Measurements from ENCODE around the gene MED22.

MED22 gene

GRCh38 chr9:133333566-133333965 lies 14.4 kb downstream of the MED22 start:
- Mint-ChIP-seq H3K4me3 (peak overlapping the region; percentile 31 to 60 (median 48)), H3K27me3 (ENCODE audit: low read depth) (no peaks in the 10 kb centered on the region), H3K36me3 (ENCODE audit: low read depth) (peaks cover 46% of the 10 kb centered on the region)

GRCh38 chr9:133333011-133333410 lies 14.9 kb downstream of the MED22 start:
- Mint-ChIP-seq H3K36me3 (ENCODE audit: low read depth) (peaks cover 49% of the 10 kb centered on the region), H3K4me3 (peak overlapping the region; percentile 31 to 48 (median 39)), H3K9me3 (no peaks in the 10 kb centered on the region), H3K27me3 (ENCODE audit: low read depth) (no peaks in the 10 kb centered on the region), H3K4me1 (peaks cover 14% of the 10 kb centered on the region), H3K27ac (no peak overlapping the region)
- TF ChIP-seq CTCF (IDR thresholded peaks at IDR 0.05; ENCODE audit: unreplicated experiment in 3 of 3): no peak

More at GRCh38 chr9:133333566-133333965, 14.4 kb downstream of the MED22 start:
- peaks cover 14% of the 10 kb centered on the region for H3K4me1 Mint-ChIP-seq
- H3K9me3 Mint-ChIP-seq: no peaks in the 10 kb centered on the region
- H3K27ac Mint-ChIP-seq: no peak overlapping the region
- no peak for TF ChIP-seq CTCF (IDR thresholded peaks at IDR 0.05; ENCODE audit: unreplicated experiment in 3 of 3)

GRCh38 chr9:133332381-133332730 lies 15.6 kb downstream of the MED22 start:
- Mint-ChIP-seq H3K4me1 (peaks cover 14% of the 10 kb centered on the region), H3K9me3 (no peaks in the 10 kb centered on the region), H3K27ac (no peak overlapping the region), H3K36me3 (ENCODE audit: low read depth) (peaks cover 55% of the 10 kb centered on the region), H3K27me3 (ENCODE audit: low read depth) (no peaks in the 10 kb centered on the region), H3K4me3 (peak overlapping the region in 2 of 3 experiments; percentile 19 to 22)
- no peak for TF ChIP-seq CTCF (IDR thresholded peaks at IDR 0.05; ENCODE audit: unreplicated experiment in 3 of 3)

- peaks cover 56% of the 10 kb centered on the region for H3K36me3 Mint-ChIP-seq (ENCODE audit: low read depth)
- no peaks in the 10 kb centered on the region for H3K9me3 Mint-ChIP-seq
- H3K4me3 Mint-ChIP-seq: peak overlapping the region in 2 of 3 experiments; percentile 19 to 22
- peaks cover 14% of the 10 kb centered on the region for H3K4me1 Mint-ChIP-seq
- no peak for TF ChIP-seq CTCF (IDR thresholded peaks at IDR 0.05; ENCODE audit: unreplicated experiment in 3 of 3)
- H3K27me3 Mint-ChIP-seq (ENCODE audit: low read depth): no peaks in the 10 kb centered on the region
- no peak overlapping the region for H3K27ac Mint-ChIP-seq
These were observed 16.1 kb downstream of the MED22 start for GRCh38 chr9:133331641-133332380.

GRCh38 chr9:133331221-133331620 lies 16.7 kb downstream of the MED22 start:
- Mint-ChIP-seq H3K36me3 (ENCODE audit: low read depth) (peaks cover 56% of the 10 kb centered on the region), H3K4me1 (peaks cover 11% of the 10 kb centered on the region), H3K27ac (no peak overlapping the region), H3K4me3 (no peak overlapping the region), H3K27me3 (ENCODE audit: low read depth) (no peaks in the 10 kb centered on the region), H3K9me3 (no peaks in the 10 kb centered on the region)
- no peak for TF ChIP-seq CTCF (IDR thresholded peaks at IDR 0.05; ENCODE audit: unreplicated experiment in 3 of 3)

Data from nephron (organoid).